ENCODE data around the gene DICER1.

DNA sequence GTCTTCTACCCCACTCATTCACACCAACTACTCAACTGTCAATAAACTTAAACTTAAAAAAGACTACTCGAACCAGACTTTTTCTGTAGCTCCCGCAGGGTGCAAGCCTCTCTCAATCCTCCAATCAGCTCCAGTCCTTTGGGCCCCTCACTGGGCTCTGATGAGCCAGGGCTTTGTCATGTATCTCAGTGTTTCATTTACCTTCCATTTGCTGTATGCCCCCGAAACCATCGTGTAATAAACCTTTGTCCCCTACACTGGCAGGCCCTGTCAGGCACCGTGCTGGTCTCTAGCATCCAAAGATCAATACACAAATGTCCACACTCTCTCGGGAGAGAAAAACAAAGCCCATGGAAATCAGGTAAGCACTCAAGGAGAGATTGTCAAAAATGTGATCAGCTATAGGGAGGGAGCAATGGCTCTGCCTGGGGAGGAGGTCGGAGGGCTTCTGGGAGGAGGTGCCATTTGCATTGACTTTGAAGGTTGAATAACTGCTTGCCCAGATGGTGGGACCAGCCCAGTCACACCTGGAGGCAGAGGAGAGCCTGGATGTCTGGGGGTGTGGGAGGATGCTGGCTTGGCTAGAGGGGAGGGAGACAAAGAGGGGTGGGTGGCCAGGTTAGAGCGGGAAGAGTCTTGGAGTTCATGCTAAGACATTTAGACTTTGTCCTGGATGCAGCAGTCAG is 42.1 kb upstream of the DICER1 start:
- TF ChIP-seq POLR2AphosphoS5 (IDR thresholded peaks at IDR 0.05; ENCODE audit: low read depth, low read length): no peak
- TF ChIP-seq POLR2A (IDR thresholded peaks at IDR 0.05; ENCODE audit: low read depth, low read length): no peak
- TF ChIP-seq TAF1 (IDR thresholded peaks at IDR 0.05; ENCODE audit: low read depth, low read length): no peak

Measured in GM12891 (cell line).